ENCODE results near the gene ITM2C. TPM values are rescaled to one million over a fixed set of nuclear protein-coding genes. Genes with fewer than 3 reads are reported as not detected.

Gene ITM2C
- total and polyA plus RNA-seq, 3 experiments from 2014 or later, result 50.1 to 58.6 (median 56.1) TPM

- ChIA-PET CTCF (interaction anchor here (1.7 to 13.8 kb wide), 2 partner anchors 28 to 90 kb away, joined by 8 to 129 read pairs; partner anchors contain the start of gene GPR55), POLR2A (interaction anchor here (0.6 kb wide), 2 partner anchors 55 to 93 kb away, joined by 4 to 9 read pairs; no protein-coding TSS in a partner anchor)
- Histone ChIP-seq H3K36me3 (ENCODE audit: insufficient read depth, low read length) (no peaks in the 10 kb centered on the region), H3K9me3 (ENCODE audit: low read length) (no peaks in the 10 kb centered on the region), H3K4me3 (ENCODE audit: low read length) (no peak overlapping the region), H3K4me1 (ENCODE audit: insufficient read depth, low read length) (peaks cover 10% of the 10 kb centered on the region), H3K27ac (ENCODE audit: low read depth, low read length) (no peak overlapping the region), H3K27me3 (ENCODE audit: insufficient read depth, low read length, poor library complexity, severe bottlenecking) (no peaks in the 10 kb centered on the region)
- peaks cover 2 to 11% of the 10 kb centered on the region in 2 donors for H3K27me3 Mint-ChIP-seq
- H3K4me3 Mint-ChIP-seq, result no peak overlapping the region
- DNase-seq, result no peak
- H3K27ac Mint-ChIP-seq, result peak overlapping the region in 2 of 8 donors; percentile 11 to 43
- no peaks in the 10 kb centered on the region for H3K36me3 Mint-ChIP-seq
- no peaks in the 10 kb centered on the region for H3K9me3 Mint-ChIP-seq
- H3K4me1 Mint-ChIP-seq, result peaks cover 8 to 31% (median 23%) of the 10 kb centered on the region in 3 donors
These were observed 31.8 kb downstream of the ITM2C start for GRCh38 chr2:230896346-230897115.

GRCh38 chr2:230898016-230898712 lies 33.4 kb downstream of the ITM2C start:
- Mint-ChIP-seq H3K4me3 (no peak overlapping the region), H3K9me3 (no peaks in the 10 kb centered on the region), H3K36me3 (no peaks in the 10 kb centered on the region), H3K27ac (peak overlapping the region in 1 of 8 donors; percentile 12), H3K4me1 (peaks cover 8 to 34% (median 19%) of the 10 kb centered on the region in 3 donors), H3K27me3 (peaks cover 2 to 7% of the 10 kb centered on the region in 2 donors)
- Histone ChIP-seq H3K4me3 (ENCODE audit: low read length) (no peak overlapping the region), H3K27me3 (ENCODE audit: insufficient read depth, low read length, poor library complexity, severe bottlenecking) (no peaks in the 10 kb centered on the region), H3K4me1 (ENCODE audit: insufficient read depth, low read length) (peaks cover 10% of the 10 kb centered on the region), H3K9me3 (ENCODE audit: low read length) (no peaks in the 10 kb centered on the region), H3K27ac (ENCODE audit: low read depth, low read length) (no peak overlapping the region), H3K36me3 (ENCODE audit: insufficient read depth, low read length) (no peaks in the 10 kb centered on the region)
- ChIA-PET CTCF (interaction anchor here (0.9 to 13.8 kb wide), 7 partner anchors 8 to 155 kb away, joined by 3 to 129 read pairs (median 3); partner anchors contain the start of gene GPR55), POLR2A (interaction anchor here (0.6 kb wide), 1 partner anchor 26 kb away, joined by 3 read pairs; no protein-coding TSS in a partner anchor)
- no peak for DNase-seq

- Histone ChIP-seq H3K9me3 (ENCODE audit: low read length) (no peaks in the 10 kb centered on the region), H3K4me1 (ENCODE audit: insufficient read depth, low read length) (peaks cover 10% of the 10 kb centered on the region), H3K27me3 (ENCODE audit: insufficient read depth, low read length, poor library complexity, severe bottlenecking) (no peaks in the 10 kb centered on the region), H3K27ac (ENCODE audit: low read depth, low read length) (no peak overlapping the region), H3K36me3 (ENCODE audit: insufficient read depth, low read length) (no peaks in the 10 kb centered on the region), H3K4me3 (ENCODE audit: low read length) (no peak overlapping the region)
- no peak overlapping the region for H3K4me3 Mint-ChIP-seq
- H3K36me3 Mint-ChIP-seq, result no peaks in the 10 kb centered on the region
- H3K27ac Mint-ChIP-seq, result no peak overlapping the region
- no peak for DNase-seq
- ChIA-PET POLR2A (no interaction called here), CTCF (interaction anchor here (0.9 to 13.8 kb wide), 5 partner anchors 9 to 87 kb away, joined by 3 to 129 read pairs (median 3); no protein-coding TSS in a partner anchor)
- peaks cover 8 to 34% (median 20%) of the 10 kb centered on the region in 3 donors for H3K4me1 Mint-ChIP-seq
- peaks cover 2 to 7% of the 10 kb centered on the region in 2 donors for H3K27me3 Mint-ChIP-seq
- H3K9me3 Mint-ChIP-seq, result no peaks in the 10 kb centered on the region
These were observed 34.0 kb downstream of the ITM2C start for GRCh38 chr2:230898713-230899091.

GRCh38 chr2:230899287-230899686 lies 34.5 kb downstream of the ITM2C start:
- Mint-ChIP-seq H3K9me3 (no peaks in the 10 kb centered on the region), H3K27ac (no peak overlapping the region), H3K4me3 (no peak overlapping the region), H3K36me3 (no peaks in the 10 kb centered on the region), H3K27me3 (peaks cover 2 to 7% of the 10 kb centered on the region in 2 donors), H3K4me1 (peaks cover 8 to 30% (median 21%) of the 10 kb centered on the region in 3 donors)
- H3K9me3 ChIP-seq (ENCODE audit: low read length), result no peaks in the 10 kb centered on the region
- DNase-seq, result no peak
- H3K27me3 ChIP-seq (ENCODE audit: insufficient read depth, low read length, poor library complexity, severe bottlenecking), result no peaks in the 10 kb centered on the region
- CTCF ChIA-PET, result interaction anchor here (1.0 to 13.8 kb wide), 5 partner anchors 9 to 87 kb away, joined by 3 to 129 read pairs (median 3); no protein-coding TSS in a partner anchor
- no peak overlapping the region for H3K4me3 ChIP-seq (ENCODE audit: low read length)
- H3K4me1 ChIP-seq (ENCODE audit: insufficient read depth, low read length), result peaks cover 9% of the 10 kb centered on the region
- H3K27ac ChIP-seq (ENCODE audit: low read depth, low read length), result no peak overlapping the region
- POLR2A ChIA-PET, result no interaction called here
- no peaks in the 10 kb centered on the region for H3K36me3 ChIP-seq (ENCODE audit: insufficient read depth, low read length)

GRCh38 chr2:230899786-230900185 lies 35.0 kb downstream of the ITM2C start:
- H3K9me3 Mint-ChIP-seq, result no peaks in the 10 kb centered on the region
- H3K27me3 Mint-ChIP-seq, result peaks cover 2 to 7% of the 10 kb centered on the region in 2 donors
- ChIA-PET CTCF (interaction anchor here (0.7 to 13.8 kb wide), 4 partner anchors 13 to 86 kb away, joined by 3 to 129 read pairs (median 9); no protein-coding TSS in a partner anchor), POLR2A (no interaction called here)
- Histone ChIP-seq H3K4me3 (ENCODE audit: low read length) (no peak overlapping the region), H3K9me3 (ENCODE audit: low read length) (no peaks in the 10 kb centered on the region), H3K27ac (ENCODE audit: low read depth, low read length) (no peak overlapping the region), H3K27me3 (ENCODE audit: insufficient read depth, low read length, poor library complexity, severe bottlenecking) (no peaks in the 10 kb centered on the region), H3K36me3 (ENCODE audit: insufficient read depth, low read length) (no peaks in the 10 kb centered on the region), H3K4me1 (ENCODE audit: insufficient read depth, low read length) (peaks cover 7% of the 10 kb centered on the region)
- H3K4me3 Mint-ChIP-seq, result no peak overlapping the region
- H3K36me3 Mint-ChIP-seq, result no peaks in the 10 kb centered on the region
- H3K27ac Mint-ChIP-seq, result peak overlapping the region in 1 of 8 donors; percentile 61
- DNase-seq, result no peak
- peaks cover 4 to 30% (median 21%) of the 10 kb centered on the region in 3 donors for H3K4me1 Mint-ChIP-seq

GRCh38 chr2:230900336-230900995 lies 35.7 kb downstream of the ITM2C start:
- POLR2A ChIA-PET, result no interaction called here
- Histone ChIP-seq H3K4me3 (ENCODE audit: low read length) (no peak overlapping the region), H3K27ac (ENCODE audit: low read depth, low read length) (no peak overlapping the region), H3K27me3 (ENCODE audit: insufficient read depth, low read length, poor library complexity, severe bottlenecking) (no peaks in the 10 kb centered on the region), H3K4me1 (ENCODE audit: insufficient read depth, low read length) (peaks cover 13% of the 10 kb centered on the region), H3K9me3 (ENCODE audit: low read length) (no peaks in the 10 kb centered on the region), H3K36me3 (ENCODE audit: insufficient read depth, low read length) (no peaks in the 10 kb centered on the region)
- peaks cover 2 to 7% of the 10 kb centered on the region in 2 donors for H3K27me3 Mint-ChIP-seq
- DNase-seq, result no peak
- H3K4me1 Mint-ChIP-seq, result peaks cover 8 to 31% (median 24%) of the 10 kb centered on the region in 3 donors
- H3K9me3 Mint-ChIP-seq, result no peaks in the 10 kb centered on the region
- CTCF ChIA-PET, result interaction anchor here (0.7 to 13.8 kb wide), 6 partner anchors 13 to 86 kb away, joined by 3 to 129 read pairs (median 10); partner anchors contain the start of gene GPR55
- no peak overlapping the region for H3K4me3 Mint-ChIP-seq
- no peaks in the 10 kb centered on the region for H3K36me3 Mint-ChIP-seq
- no peak overlapping the region for H3K27ac Mint-ChIP-seq

- Histone ChIP-seq H3K27ac (ENCODE audit: low read depth, low read length) (no peak overlapping the region), H3K36me3 (ENCODE audit: insufficient read depth, low read length) (no peaks in the 10 kb centered on the region), H3K4me3 (ENCODE audit: low read length) (no peak overlapping the region), H3K27me3 (ENCODE audit: insufficient read depth, low read length, poor library complexity, severe bottlenecking) (no peaks in the 10 kb centered on the region), H3K4me1 (ENCODE audit: insufficient read depth, low read length) (peaks cover 14% of the 10 kb centered on the region), H3K9me3 (ENCODE audit: low read length) (no peaks in the 10 kb centered on the region)
- POLR2A ChIA-PET, result no interaction called here
- H3K36me3 Mint-ChIP-seq, result no peaks in the 10 kb centered on the region
- no peak overlapping the region for H3K27ac Mint-ChIP-seq
- peaks cover 2 to 7% of the 10 kb centered on the region in 2 donors for H3K27me3 Mint-ChIP-seq
- CTCF ChIA-PET, result interaction anchor here (1.6 to 13.8 kb wide), 5 partner anchors 9 to 85 kb away, joined by 6 to 129 read pairs (median 14); partner anchors contain the start of gene GPR55
- peaks cover 13 to 31% (median 24%) of the 10 kb centered on the region in 3 donors for H3K4me1 Mint-ChIP-seq
- no peak overlapping the region for H3K4me3 Mint-ChIP-seq
- H3K9me3 Mint-ChIP-seq, result no peaks in the 10 kb centered on the region
- no peak for DNase-seq
These were observed 36.3 kb downstream of the ITM2C start for GRCh38 chr2:230901006-230901405.
